ENCODE results near the gene SUN1.
"Not testable (repeated sequence)": the region's sequence is repeated elsewhere in the genome, so short reads cannot be mapped to it uniquely, and the experiment has no call there.

DNA sequence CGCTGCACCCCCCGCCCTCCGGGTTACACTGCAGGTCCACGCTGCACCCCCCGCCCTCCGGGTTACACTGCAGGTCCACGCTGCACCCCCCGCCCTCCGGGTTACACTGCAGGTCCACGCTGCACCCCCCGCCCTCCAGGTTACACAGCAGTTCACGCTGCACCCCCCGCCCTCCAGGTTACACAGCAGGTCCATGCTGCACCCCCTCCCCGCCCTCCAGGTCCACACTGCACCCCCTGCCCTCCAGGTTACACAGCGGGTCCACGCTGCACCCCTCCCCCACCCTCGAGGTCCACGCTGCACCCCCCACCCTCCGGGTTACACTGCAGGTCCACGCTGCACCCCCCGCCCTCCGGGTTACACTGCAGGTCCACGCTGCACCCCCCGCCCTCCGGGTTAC, 91.8 kb downstream of the SUN1 start:
- TF ChIP-seq POLR2A, EP300 (IDR thresholded peaks at IDR 0.05): not testable (repeated sequence)
- TF ChIP-seq, protein P1, sequence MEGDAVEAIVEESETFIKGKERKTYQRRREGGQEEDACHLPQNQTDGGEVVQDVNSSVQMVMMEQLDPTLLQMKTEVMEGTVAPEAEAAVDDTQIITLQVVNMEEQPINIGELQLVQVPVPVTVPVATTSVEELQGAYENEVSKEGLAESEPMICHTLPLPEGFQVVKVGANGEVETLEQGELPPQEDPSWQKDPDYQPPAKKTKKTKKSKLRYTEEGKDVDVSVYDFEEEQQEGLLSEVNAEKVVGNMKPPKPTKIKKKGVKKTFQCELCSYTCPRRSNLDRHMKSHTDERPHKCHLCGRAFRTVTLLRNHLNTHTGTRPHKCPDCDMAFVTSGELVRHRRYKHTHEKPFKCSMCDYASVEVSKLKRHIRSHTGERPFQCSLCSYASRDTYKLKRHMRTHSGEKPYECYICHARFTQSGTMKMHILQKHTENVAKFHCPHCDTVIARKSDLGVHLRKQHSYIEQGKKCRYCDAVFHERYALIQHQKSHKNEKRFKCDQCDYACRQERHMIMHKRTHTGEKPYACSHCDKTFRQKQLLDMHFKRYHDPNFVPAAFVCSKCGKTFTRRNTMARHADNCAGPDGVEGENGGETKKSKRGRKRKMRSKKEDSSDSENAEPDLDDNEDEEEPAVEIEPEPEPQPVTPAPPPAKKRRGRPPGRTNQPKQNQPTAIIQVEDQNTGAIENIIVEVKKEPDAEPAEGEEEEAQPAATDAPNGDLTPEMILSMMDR (IDR thresholded peaks at IDR 0.05) = not testable (repeated sequence)
